Liver (tissue), 9 donors: ENCODE results near the gene CCDC152. TPM values are rescaled to one million over a fixed set of nuclear protein-coding genes. Genes with fewer than 3 reads are reported as not detected.

Source experiments
- DNase-seq: peaks from one replicate; pipeline ENCODE4 v3.0.0-alpha.2; 2017; ENCODE audit warnings: low spot score
- H3K27ac ChIP-seq, 2 donors: one replicate each; pipeline ENCODE4 v1.7.0; 2013; ENCODE audit warnings: inconsistent platforms in 2 of 2, low read length in 2 of 2, control low read depth in 1 of 2, low read depth in 1 of 2, mild to moderate bottlenecking in 1 of 2
- H3K27me3 ChIP-seq, 4 donors: one replicate each; pipeline versions ENCODE4 v1.6.1 to v1.7.0; 2013; ENCODE audit warnings: low read length in 3 of 4, inconsistent platforms in 1 of 4, mild to moderate bottlenecking in 1 of 4, moderate library complexity in 1 of 4; ENCODE audit not compliant: control insufficient read depth in 4 of 4, insufficient read depth in 4 of 4
- H3K36me3 ChIP-seq, 4 donors: one replicate each; pipeline versions ENCODE4 v1.6.1 to v1.7.0; 2013; ENCODE audit warnings: low read length in 3 of 4, mild to moderate bottlenecking in 3 of 4, low read depth in 1 of 4, moderate library complexity in 1 of 4; ENCODE audit not compliant: control insufficient read depth in 4 of 4, insufficient read depth in 3 of 4
- H3K4me1 ChIP-seq, 4 donors: one replicate each; pipeline versions ENCODE4 v1.6.1 to v1.7.0; 2013; ENCODE audit warnings: low read length in 3 of 4, mild to moderate bottlenecking in 3 of 4, moderate library complexity in 1 of 4; ENCODE audit not compliant: control insufficient read depth in 4 of 4, insufficient read depth in 4 of 4
- H3K4me3 ChIP-seq, 3 donors: one replicate each; pipeline versions ENCODE4 v1.6.1 to v1.7.0; 2013; ENCODE audit warnings: low read length in 3 of 3, control low read depth in 1 of 3, low read depth in 1 of 3, mild to moderate bottlenecking in 1 of 3
- H3K9ac ChIP-seq, 2 donors: one replicate each; pipeline ENCODE4 v1.7.0; 2013; ENCODE audit warnings: low read length in 2 of 2, mild to moderate bottlenecking in 2 of 2, moderate library complexity in 2 of 2, control low read depth in 1 of 2, low read depth in 1 of 2
- H3K9me3 ChIP-seq, 4 donors: one replicate each; pipeline versions ENCODE4 v1.6.1 to v1.7.0; 2013; ENCODE audit warnings: low read length in 3 of 4; ENCODE audit not compliant: control insufficient read depth in 4 of 4
- EGR1 ChIP-seq, 2 donors: IDR thresholded peaks; 2 replicates each; pipeline ENCODE4 v1.6.1; 2016 to 2018; ENCODE audit warnings: antibody characterized with exemption in 2 of 2, low read depth in 2 of 2
- FOXA1 ChIP-seq: IDR thresholded peaks from 2 replicates; pipeline ENCODE4 v1.6.1; 2016; ENCODE audit warnings: antibody characterized with exemption
- FOXA2 ChIP-seq: IDR thresholded peaks from 2 replicates; pipeline ENCODE4 v1.6.1; 2016; ENCODE audit warnings: antibody characterized with exemption
- GABPA ChIP-seq, 2 donors: IDR thresholded peaks in 1 of 2; conservative IDR thresholded peaks in 1 of 2; 2 replicates each; pipeline ENCODE4 v1.6.1; 2016; ENCODE audit warnings: antibody characterized with exemption in 2 of 2, mild to moderate bottlenecking in 1 of 2, moderate library complexity in 1 of 2
- HNF4A ChIP-seq, 2 donors: conservative IDR thresholded peaks; 2 replicates each; pipeline ENCODE4 v1.6.1; 2016; ENCODE audit warnings: antibody characterized with exemption in 2 of 2, mild to moderate bottlenecking in 2 of 2
- JUND ChIP-seq, 2 donors: IDR thresholded peaks; 2 replicates each; pipeline ENCODE4 v1.6.1; 2016; ENCODE audit warnings: antibody characterized with exemption in 2 of 2
- NR2F2 ChIP-seq: IDR thresholded peaks from 2 replicates; pipeline ENCODE4 v1.6.1; 2016; ENCODE audit warnings: antibody characterized with exemption
- RAD21 ChIP-seq, 2 donors: IDR thresholded peaks; 2 replicates each; pipeline ENCODE4 v1.6.1; 2016; ENCODE audit warnings: antibody characterized with exemption in 2 of 2, mild to moderate bottlenecking in 2 of 2
- RXRA ChIP-seq, 2 donors: IDR thresholded peaks; 2 replicates each; pipeline ENCODE4 v1.6.1; 2017 to 2018; ENCODE audit warnings: antibody characterized with exemption in 2 of 2, mild to moderate bottlenecking in 1 of 2
- SP1 ChIP-seq: IDR thresholded peaks from 2 replicates; pipeline ENCODE4 v1.6.1; 2018; ENCODE audit warnings: antibody characterized with exemption, mild to moderate bottlenecking
- YY1 ChIP-seq: IDR thresholded peaks from 2 replicates; pipeline ENCODE4 v1.6.1; 2016; ENCODE audit warnings: antibody characterized with exemption, mild to moderate bottlenecking
- WGBS: extraction: QIAGEN DNeasy Blood & Tissue Kit; methylation state at CpG from one replicate; pipeline ENCODE4 v1.1.7; 2013; 5-methylcytosine and 5-hydroxymethylcytosine counted together
- polyA plus RNA-seq, 2 donors: library from polyadenylated mRNA; stranded (reverse) in 1 of 2; unstranded in 1 of 2; fragments of 200-250 nt in 1 of 2; fragments of >200 nt in 1 of 2; fragmentation: Nextera tagmentation in 1 of 2; extraction: Ambion mirVana in 1 of 2; gene quantifications; one replicate each; pipeline versions ENCODE4 v1.2.1 to v1.2.3, GENCODE V29; 2013 to 2015
- total RNA-seq, 2 donors: library from RNA; depleted of rRNA; stranded (reverse); fragments of >200 nt; gene quantifications; one replicate each; pipeline ENCODE4 v1.2.3, GENCODE V29; 2014
- TF ChIP-seq, protein P1 (sequence below): IDR thresholded peaks from 2 replicates; pipeline ENCODE4 v1.6.1; 2016; ENCODE audit warnings: antibody characterized with exemption
- TF ChIP-seq, protein P2 (sequence below): IDR thresholded peaks from 2 replicates; pipeline ENCODE4 v1.6.1; 2016; ENCODE audit warnings: antibody characterized with exemption
- TF ChIP-seq, protein P3 (sequence below): IDR thresholded peaks from 2 replicates; pipeline ENCODE4 v1.6.1; 2016; ENCODE audit warnings: antibody characterized with exemption
- TF ChIP-seq, protein P4 (sequence below): IDR thresholded peaks from 2 replicates; pipeline ENCODE4 v1.6.1; 2016; ENCODE audit warnings: antibody characterized with exemption, mild to moderate bottlenecking
- TF ChIP-seq, protein P5 (sequence below): fragments of 150-350 bp; IDR thresholded peaks from 2 replicates; pipeline ENCODE4 v1.5.1; 2017; ENCODE audit warnings: improper control_type of control experiment, low read depth, low read length; ENCODE audit not compliant: missing input control
- donor health status: healthy.
- donor health status: healthy.
- donor health status: healthy.
- donor health status: healthy.
- donor health status: healthy.

CCDC152 gene
- total and polyA plus RNA-seq, 4 donors = 0.08 to 81.4 (median 3.3) TPM

DNA sequence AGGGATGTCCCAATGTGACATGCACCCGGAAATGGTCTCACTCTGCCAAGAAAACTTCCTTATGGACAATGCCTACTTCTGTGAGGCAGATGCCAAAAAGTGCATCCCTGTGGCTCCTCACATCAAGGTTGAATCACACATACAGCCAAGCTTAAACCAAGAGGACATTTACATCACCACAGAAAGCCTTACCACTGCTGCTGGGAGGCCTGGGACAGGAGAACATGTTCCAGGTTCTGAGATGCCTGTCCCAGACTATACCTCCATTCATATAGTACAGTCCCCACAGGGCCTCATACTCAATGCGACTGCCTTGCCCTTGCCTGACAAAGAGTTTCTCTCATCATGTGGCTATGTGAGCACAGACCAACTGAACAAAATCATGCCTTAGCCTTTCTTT lies 37.6 kb upstream of the CCDC152 start:
- TF ChIP-seq NR2F2 (no peak), EGR1 (IDR thresholded peaks at IDR 0.05; ENCODE audit: low read depth in 2 of 2) (no peak), YY1 (no peak), RXRA (IDR thresholded peaks at IDR 0.05) (no peak), FOXA1 (no peak), HNF4A (conservative IDR thresholded peaks at IDR 0.05) (no peak), SP1 (no peak)
- TF ChIP-seq, protein P1, sequence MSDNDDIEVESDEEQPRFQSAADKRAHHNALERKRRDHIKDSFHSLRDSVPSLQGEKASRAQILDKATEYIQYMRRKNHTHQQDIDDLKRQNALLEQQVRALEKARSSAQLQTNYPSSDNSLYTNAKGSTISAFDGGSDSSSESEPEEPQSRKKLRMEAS = no peak
- TF ChIP-seq, protein P2, sequence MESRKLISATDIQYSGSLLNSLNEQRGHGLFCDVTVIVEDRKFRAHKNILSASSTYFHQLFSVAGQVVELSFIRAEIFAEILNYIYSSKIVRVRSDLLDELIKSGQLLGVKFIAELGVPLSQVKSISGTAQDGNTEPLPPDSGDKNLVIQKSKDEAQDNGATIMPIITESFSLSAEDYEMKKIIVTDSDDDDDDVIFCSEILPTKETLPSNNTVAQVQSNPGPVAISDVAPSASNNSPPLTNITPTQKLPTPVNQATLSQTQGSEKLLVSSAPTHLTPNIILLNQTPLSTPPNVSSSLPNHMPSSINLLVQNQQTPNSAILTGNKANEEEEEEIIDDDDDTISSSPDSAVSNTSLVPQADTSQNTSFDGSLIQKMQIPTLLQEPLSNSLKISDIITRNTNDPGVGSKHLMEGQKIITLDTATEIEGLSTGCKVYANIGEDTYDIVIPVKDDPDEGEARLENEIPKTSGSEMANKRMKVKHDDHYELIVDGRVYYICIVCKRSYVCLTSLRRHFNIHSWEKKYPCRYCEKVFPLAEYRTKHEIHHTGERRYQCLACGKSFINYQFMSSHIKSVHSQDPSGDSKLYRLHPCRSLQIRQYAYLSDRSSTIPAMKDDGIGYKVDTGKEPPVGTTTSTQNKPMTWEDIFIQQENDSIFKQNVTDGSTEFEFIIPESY = no peak
- Histone ChIP-seq H3K27me3 (no peaks in the 10 kb centered on the region), H3K9ac (no peak overlapping the region), H3K4me1 (no peaks in the 10 kb centered on the region), H3K9me3 (no peaks in the 10 kb centered on the region), H3K36me3 (peaks cover 5 to 45% (median 35%) of the 10 kb centered on the region in 4 donors), H3K4me3 (no peak overlapping the region), H3K27ac (no peak overlapping the region)
- no peak for DNase-seq
- 90% methylated on average over 2 of the region's 2 CpGs for WGBS

DNA sequence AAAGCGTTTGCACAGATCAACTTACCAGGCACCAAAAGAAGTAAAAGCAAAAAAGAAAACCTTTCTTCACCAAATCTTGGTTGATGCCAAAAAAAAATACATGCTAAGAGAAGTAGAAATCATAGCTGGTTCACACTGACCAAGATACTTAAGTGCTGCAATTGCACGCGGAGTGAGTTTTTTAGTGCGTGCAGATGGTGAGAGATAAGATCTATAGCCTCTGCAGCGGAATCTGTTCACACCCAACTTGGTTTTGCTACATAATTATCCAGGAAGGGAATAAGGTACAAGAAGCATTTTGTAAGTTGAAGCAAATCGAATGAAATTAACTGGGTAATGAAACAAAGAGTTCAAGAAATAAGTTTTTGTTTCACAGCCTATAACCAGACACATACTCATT lies 36.4 kb upstream of the CCDC152 start:
- no peaks in the 10 kb centered on the region for H3K27me3 ChIP-seq
- H3K9me3 ChIP-seq = no peaks in the 10 kb centered on the region
- H3K27ac ChIP-seq = no peak overlapping the region
- no peaks in the 10 kb centered on the region for H3K4me1 ChIP-seq
- WGBS = 79% methylated on average over 6 of the region's 6 CpGs
- peaks cover 5 to 45% (median 30%) of the 10 kb centered on the region in 4 donors for H3K36me3 ChIP-seq
- H3K9ac ChIP-seq = no peak overlapping the region
- no peak for DNase-seq
- H3K4me3 ChIP-seq = no peak overlapping the region
- TF ChIP-seq HNF4A (conservative IDR thresholded peaks at IDR 0.05) (no peak), NR2F2 (no peak), FOXA2 (no peak), EGR1 (IDR thresholded peaks at IDR 0.05; ENCODE audit: low read depth in 2 of 2) (no peak), RXRA (IDR thresholded peaks at IDR 0.05) (no peak), JUND (IDR thresholded peaks at IDR 0.05) (no peak), RAD21 (IDR thresholded peaks at IDR 0.05) (no peak), YY1 (no peak), GABPA (IDR thresholded peaks at IDR 0.05 in 1 of 2, conservative IDR thresholded peaks at IDR 0.05 in 1 of 2) (no peak), SP1 (no peak)
- TF ChIP-seq, protein P3, sequence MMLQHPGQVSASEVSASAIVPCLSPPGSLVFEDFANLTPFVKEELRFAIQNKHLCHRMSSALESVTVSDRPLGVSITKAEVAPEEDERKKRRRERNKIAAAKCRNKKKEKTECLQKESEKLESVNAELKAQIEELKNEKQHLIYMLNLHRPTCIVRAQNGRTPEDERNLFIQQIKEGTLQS = no peak
- TF ChIP-seq, protein P4, sequence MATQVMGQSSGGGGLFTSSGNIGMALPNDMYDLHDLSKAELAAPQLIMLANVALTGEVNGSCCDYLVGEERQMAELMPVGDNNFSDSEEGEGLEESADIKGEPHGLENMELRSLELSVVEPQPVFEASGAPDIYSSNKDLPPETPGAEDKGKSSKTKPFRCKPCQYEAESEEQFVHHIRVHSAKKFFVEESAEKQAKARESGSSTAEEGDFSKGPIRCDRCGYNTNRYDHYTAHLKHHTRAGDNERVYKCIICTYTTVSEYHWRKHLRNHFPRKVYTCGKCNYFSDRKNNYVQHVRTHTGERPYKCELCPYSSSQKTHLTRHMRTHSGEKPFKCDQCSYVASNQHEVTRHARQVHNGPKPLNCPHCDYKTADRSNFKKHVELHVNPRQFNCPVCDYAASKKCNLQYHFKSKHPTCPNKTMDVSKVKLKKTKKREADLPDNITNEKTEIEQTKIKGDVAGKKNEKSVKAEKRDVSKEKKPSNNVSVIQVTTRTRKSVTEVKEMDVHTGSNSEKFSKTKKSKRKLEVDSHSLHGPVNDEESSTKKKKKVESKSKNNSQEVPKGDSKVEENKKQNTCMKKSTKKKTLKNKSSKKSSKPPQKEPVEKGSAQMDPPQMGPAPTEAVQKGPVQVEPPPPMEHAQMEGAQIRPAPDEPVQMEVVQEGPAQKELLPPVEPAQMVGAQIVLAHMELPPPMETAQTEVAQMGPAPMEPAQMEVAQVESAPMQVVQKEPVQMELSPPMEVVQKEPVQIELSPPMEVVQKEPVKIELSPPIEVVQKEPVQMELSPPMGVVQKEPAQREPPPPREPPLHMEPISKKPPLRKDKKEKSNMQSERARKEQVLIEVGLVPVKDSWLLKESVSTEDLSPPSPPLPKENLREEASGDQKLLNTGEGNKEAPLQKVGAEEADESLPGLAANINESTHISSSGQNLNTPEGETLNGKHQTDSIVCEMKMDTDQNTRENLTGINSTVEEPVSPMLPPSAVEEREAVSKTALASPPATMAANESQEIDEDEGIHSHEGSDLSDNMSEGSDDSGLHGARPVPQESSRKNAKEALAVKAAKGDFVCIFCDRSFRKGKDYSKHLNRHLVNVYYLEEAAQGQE = no peak
- TF ChIP-seq, protein P1 = no peak
- TF ChIP-seq, protein P5, sequence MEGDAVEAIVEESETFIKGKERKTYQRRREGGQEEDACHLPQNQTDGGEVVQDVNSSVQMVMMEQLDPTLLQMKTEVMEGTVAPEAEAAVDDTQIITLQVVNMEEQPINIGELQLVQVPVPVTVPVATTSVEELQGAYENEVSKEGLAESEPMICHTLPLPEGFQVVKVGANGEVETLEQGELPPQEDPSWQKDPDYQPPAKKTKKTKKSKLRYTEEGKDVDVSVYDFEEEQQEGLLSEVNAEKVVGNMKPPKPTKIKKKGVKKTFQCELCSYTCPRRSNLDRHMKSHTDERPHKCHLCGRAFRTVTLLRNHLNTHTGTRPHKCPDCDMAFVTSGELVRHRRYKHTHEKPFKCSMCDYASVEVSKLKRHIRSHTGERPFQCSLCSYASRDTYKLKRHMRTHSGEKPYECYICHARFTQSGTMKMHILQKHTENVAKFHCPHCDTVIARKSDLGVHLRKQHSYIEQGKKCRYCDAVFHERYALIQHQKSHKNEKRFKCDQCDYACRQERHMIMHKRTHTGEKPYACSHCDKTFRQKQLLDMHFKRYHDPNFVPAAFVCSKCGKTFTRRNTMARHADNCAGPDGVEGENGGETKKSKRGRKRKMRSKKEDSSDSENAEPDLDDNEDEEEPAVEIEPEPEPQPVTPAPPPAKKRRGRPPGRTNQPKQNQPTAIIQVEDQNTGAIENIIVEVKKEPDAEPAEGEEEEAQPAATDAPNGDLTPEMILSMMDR = no peak
- TF ChIP-seq, protein P2 = no peak
